ENCODE measurements around the gene ZSWIM6. TPM values are rescaled to one million over a fixed set of nuclear protein-coding genes. Genes with fewer than 3 reads are reported as not detected.

ZSWIM6 gene
- total RNA-seq, 6 experiments from 2014 or later = 9.7 to 13.5 (median 11.7) TPM

DNA sequence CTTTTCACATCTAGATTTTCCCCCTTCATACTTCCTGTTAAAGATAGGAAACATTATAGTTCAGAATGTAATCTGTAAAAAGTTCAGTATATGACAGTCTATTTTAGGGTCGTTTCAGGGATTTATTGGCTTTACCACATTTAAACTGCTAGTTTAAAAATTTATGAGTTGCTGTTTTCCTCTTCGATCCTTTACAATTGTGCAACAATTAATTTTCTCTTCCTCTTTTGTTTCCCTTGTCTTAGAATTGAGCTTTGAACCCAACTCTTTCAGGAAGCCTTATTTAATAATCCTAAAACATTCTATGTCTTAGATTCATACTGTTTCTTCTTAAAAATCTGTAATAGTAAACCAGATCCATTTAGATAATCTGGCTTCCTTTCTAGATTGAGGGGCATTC lies 16.4 kb downstream of the ZSWIM6 start:
- TF ChIP-seq, protein P1, sequence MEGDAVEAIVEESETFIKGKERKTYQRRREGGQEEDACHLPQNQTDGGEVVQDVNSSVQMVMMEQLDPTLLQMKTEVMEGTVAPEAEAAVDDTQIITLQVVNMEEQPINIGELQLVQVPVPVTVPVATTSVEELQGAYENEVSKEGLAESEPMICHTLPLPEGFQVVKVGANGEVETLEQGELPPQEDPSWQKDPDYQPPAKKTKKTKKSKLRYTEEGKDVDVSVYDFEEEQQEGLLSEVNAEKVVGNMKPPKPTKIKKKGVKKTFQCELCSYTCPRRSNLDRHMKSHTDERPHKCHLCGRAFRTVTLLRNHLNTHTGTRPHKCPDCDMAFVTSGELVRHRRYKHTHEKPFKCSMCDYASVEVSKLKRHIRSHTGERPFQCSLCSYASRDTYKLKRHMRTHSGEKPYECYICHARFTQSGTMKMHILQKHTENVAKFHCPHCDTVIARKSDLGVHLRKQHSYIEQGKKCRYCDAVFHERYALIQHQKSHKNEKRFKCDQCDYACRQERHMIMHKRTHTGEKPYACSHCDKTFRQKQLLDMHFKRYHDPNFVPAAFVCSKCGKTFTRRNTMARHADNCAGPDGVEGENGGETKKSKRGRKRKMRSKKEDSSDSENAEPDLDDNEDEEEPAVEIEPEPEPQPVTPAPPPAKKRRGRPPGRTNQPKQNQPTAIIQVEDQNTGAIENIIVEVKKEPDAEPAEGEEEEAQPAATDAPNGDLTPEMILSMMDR (IDR thresholded peaks at IDR 0.05) = no peak
- Mint-ChIP-seq H3K27me3 (ENCODE audit: insufficient read depth) (peaks cover 4% of the 10 kb centered on the region), H3K27ac (no peak overlapping the region), H3K36me3 (ENCODE audit: low read depth) (peaks cover 13% of the 10 kb centered on the region), H3K4me1 (ENCODE audit: low read depth) (peaks cover 79% of the 10 kb centered on the region), H3K9me3 (no peaks in the 10 kb centered on the region), H3K4me3 (no peak overlapping the region)
- DNase-seq = no peak

DNA sequence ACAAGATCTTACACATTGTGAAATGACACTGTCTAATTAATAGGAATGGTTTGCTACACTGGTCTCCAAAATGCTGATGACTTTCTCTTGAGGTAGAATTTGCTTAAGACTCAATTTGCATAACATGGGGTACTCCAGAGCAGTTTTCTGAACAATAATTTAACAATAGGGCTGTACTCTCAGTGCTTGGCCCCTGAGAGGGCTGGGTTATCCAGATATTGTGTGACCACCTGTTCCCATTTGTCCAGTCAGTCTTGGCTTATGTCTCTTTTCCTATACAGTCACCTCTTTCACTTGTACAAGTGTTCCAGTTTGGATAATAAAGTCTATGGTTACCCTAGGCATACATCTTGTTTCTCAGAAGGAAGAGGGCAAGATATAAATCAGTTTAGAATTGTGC lies 17.9 kb downstream of the ZSWIM6 start:
- DNase-seq = no peak
- H3K36me3 Mint-ChIP-seq (ENCODE audit: low read depth) = peaks cover 13% of the 10 kb centered on the region
- no peaks in the 10 kb centered on the region; the same call in none of the 2 replicates for H3K27me3 Mint-ChIP-seq (ENCODE audit: insufficient read depth)
- H3K9me3 Mint-ChIP-seq = no peaks in the 10 kb centered on the region
- H3K4me3 Mint-ChIP-seq = no peak overlapping the region
- peaks cover 73% of the 10 kb centered on the region for H3K4me1 Mint-ChIP-seq (ENCODE audit: low read depth)
- H3K27ac Mint-ChIP-seq = no peak overlapping the region
- TF ChIP-seq, protein P1 (IDR thresholded peaks at IDR 0.05) = no peak

DNA sequence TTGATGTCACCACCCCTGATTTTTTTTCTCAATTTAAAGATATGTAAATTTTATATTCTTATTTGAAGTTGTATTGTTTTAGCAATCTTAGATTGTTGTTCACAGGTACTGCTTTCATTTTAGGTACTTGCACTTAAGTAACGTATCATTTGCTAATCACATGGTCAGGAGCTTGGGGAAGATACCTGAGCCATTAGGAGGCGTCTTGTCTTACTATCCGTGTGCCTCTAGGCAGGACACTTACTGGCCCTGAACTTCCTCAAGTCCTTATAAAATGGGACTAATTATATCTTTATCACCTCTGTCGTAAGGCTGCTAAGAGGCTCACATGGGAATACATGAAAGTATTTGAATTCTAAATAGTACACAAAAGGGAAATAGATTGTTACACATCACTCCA lies 18.5 kb downstream of the ZSWIM6 start:
- Mint-ChIP-seq H3K27ac (no peak overlapping the region), H3K4me1 (ENCODE audit: low read depth) (peaks cover 68% of the 10 kb centered on the region), H3K36me3 (ENCODE audit: low read depth) (peaks cover 13% of the 10 kb centered on the region), H3K27me3 (ENCODE audit: insufficient read depth) (no peaks in the 10 kb centered on the region; the same call in 1 of the 2 replicates), H3K9me3 (no peaks in the 10 kb centered on the region), H3K4me3 (no peak overlapping the region)
- TF ChIP-seq, protein P1 (IDR thresholded peaks at IDR 0.05) = no peak
- DNase-seq = no peak

DNA sequence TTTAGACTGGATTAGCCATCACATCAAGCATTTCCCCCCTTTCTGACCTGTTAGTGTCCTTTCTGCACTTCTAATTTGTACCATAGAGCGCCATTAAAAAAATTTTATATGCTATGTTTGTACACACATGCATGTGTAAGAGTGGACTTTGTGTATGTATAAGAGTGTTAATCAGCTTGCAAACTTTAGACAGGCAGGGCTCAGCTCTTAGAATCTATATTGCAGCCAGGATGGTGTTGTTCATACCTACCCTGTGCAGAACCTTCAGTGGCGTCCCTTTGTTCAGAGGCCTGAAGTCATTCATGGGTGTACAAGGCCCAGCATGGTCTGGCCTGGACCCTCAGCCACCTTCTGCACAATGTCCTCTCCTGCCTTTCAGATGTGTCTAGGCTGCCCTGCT lies 19.7 kb downstream of the ZSWIM6 start:
- H3K4me3 Mint-ChIP-seq = no peak overlapping the region
- TF ChIP-seq, protein P1 (IDR thresholded peaks at IDR 0.05) = no peak
- H3K9me3 Mint-ChIP-seq = no peaks in the 10 kb centered on the region; the same call in 1 of the 2 replicates
- no peaks in the 10 kb centered on the region; the same call in 1 of the 2 replicates for H3K27me3 Mint-ChIP-seq (ENCODE audit: insufficient read depth)
- H3K4me1 Mint-ChIP-seq (ENCODE audit: low read depth) = peaks cover 57% of the 10 kb centered on the region
- H3K36me3 Mint-ChIP-seq (ENCODE audit: low read depth) = peaks cover 8% of the 10 kb centered on the region
- DNase-seq = no peak
- H3K27ac Mint-ChIP-seq = no peak overlapping the region

DNA sequence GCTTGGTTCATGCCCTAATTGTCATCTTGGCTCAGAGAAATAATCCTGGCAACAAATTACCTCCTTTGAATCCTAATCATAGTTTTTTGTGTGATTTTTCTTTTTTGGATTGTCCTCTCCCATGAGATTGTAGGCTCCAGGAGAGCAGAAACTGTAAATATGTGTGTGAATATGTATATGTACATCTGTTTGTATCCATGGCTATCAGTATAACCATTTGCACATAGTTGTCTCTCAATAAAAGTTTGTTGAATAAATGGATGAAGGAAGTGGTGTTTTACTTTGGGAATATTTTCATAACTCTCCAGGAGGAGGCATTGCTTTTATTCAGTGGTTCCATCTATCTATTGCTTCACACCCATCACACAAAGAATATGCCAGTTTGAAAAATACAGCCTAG lies 20.1 kb downstream of the ZSWIM6 start:
- Mint-ChIP-seq H3K9me3 (peaks cover 4% of the 10 kb centered on the region; the same call in 1 of the 2 replicates), H3K4me3 (no peak overlapping the region), H3K4me1 (ENCODE audit: low read depth) (peaks cover 52% of the 10 kb centered on the region), H3K27me3 (ENCODE audit: insufficient read depth) (no peaks in the 10 kb centered on the region; the same call in 1 of the 2 replicates), H3K27ac (no peak overlapping the region), H3K36me3 (ENCODE audit: low read depth) (peaks cover 8% of the 10 kb centered on the region)
- DNase-seq = no peak
- TF ChIP-seq, protein P1 (IDR thresholded peaks at IDR 0.05) = no peak
